Subcutaneous preadipocyte (primary cell): ENCODE measurements around the gene AMPD2. TPM values are rescaled to one million over a fixed set of nuclear protein-coding genes. Genes with fewer than 3 reads are reported as not detected.

Experiments used
- small RNA-seq: library from RNA; depleted of rRNA; stranded (forward); fragments of <200 nt; gene quantifications from one replicate; pipeline ENCODE3, GENCODE V24; 2012
- total RNA-seq: library from RNA; depleted of rRNA; stranded (reverse); fragments of >200 nt; gene quantifications from 2 replicates; pipeline ENCODE4 v1.2.3, GENCODE V29; 2012

The AMPD2 gene
- 59.5 and 63.7 TPM in 2 replicates for total RNA-seq

GRCh38 chr1:109619576-109620400 is at the start of gene AMPD2, which contains the start of gene GNAT2:
Gene AMPD2 (plus strand): TSS chr1:109619837. CDS start chr1:109621176, 1,339 bp downstream.
Gene GNAT2 (minus strand): TSS chr1:109619616. CDS start chr1:109612870, 6,746 bp downstream.

GRCh38 chr1:109655615-109656519 is 36.2 kb downstream of the AMPD2 start, which contains the start of gene GSTM4:
Gene GSTM4 (plus strand): TSS chr1:109656099. CDS start chr1:109656390, 291 bp downstream.

GRCh38 chr1:109667452-109668122 is 48.0 kb downstream of the AMPD2 start, which contains the start of gene GSTM2:
Gene GSTM2 (plus strand): TSS chr1:109668057. CDS start chr1:109668116, 59 bp downstream.

Small RNAs within 50 kb of the gene (small RNA-seq; reads per million reads assigned to genes)
- gene RNU6V: 12.1 reads per million, percentile 96 among the genes with 10 or more reads in this experiment

Other genes starting within 250 kb of the AMPD2 start
- gene SORT1, start 221.9 kb upstream of the AMPD2 start, total RNA-seq: 1.1 and 1.2 TPM in 2 replicates
- 54.5 and 64.3 TPM in 2 replicates for gene PSMA5, start 193.4 kb upstream of the AMPD2 start, total RNA-seq
- gene SYPL2, start 153.3 kb upstream of the AMPD2 start, total RNA-seq: 2.0 and 5.5 TPM in 2 replicates
- gene ATXN7L2, start 135.9 kb upstream of the AMPD2 start, total RNA-seq: 2.7 and 5.9 TPM in 2 replicates
- gene CYB561D1, start 125.7 kb upstream of the AMPD2 start, total RNA-seq: 4.5 and 4.8 TPM in 2 replicates
- gene AMIGO1, start 110.1 kb upstream of the AMPD2 start, total RNA-seq: 0.39 and 0.73 TPM in 2 replicates
- gene GPR61, start 80.0 kb upstream of the AMPD2 start, total RNA-seq: under 0.01 and 0.39 TPM in 2 replicates
- gene GNAI3, start 71.2 kb upstream of the AMPD2 start, total RNA-seq: 14.0 and 16.6 TPM in 2 replicates
- gene GNAT2, start 221 bp upstream of the AMPD2 start, total RNA-seq: not detected in 2 replicates
- 5.9 and 10.2 TPM in 2 replicates for gene GSTM4, start 36.3 kb downstream of the AMPD2 start, total RNA-seq
- 10.2 and 18.0 TPM in 2 replicates for gene GSTM2, start 48.2 kb downstream of the AMPD2 start, total RNA-seq
- 13.7 and 16.2 TPM in 2 replicates for gene GSTM1, start 68.0 kb downstream of the AMPD2 start, total RNA-seq
- 2.0 and 4.4 TPM in 2 replicates for gene GSTM5, start 92.4 kb downstream of the AMPD2 start, total RNA-seq
- 37.1 and 37.5 TPM in 2 replicates for gene GSTM3, start 121.2 kb downstream of the AMPD2 start, total RNA-seq
- gene EPS8L3, start 144.1 kb downstream of the AMPD2 start, total RNA-seq: not detected in 2 replicates